Gastroesophageal sphincter (tissue), 4 donors: ENCODE measurements around the gene INSYN1. TPM values are rescaled to one million over a fixed set of nuclear protein-coding genes. Genes with fewer than 3 reads are reported as not detected.

Experiments
- ATAC-seq: fragments of 150-250 bp; one replicate; pipeline ENCODE4 v1.9.1; 2016; ENCODE audit warnings: mild to moderate bottlenecking, moderate library complexity
- H3K27ac ChIP-seq, 4 donors: fragments of 200-600 bp; sonication (generic) in 3 of 4; 1 replicate in 3 of 4; 2 replicates in 1 of 4; pipeline ENCODE4 v1.5.1; 2016 to 2019
- H3K27me3 ChIP-seq: fragments of 200-600 bp; sonication (generic); one replicate; pipeline ENCODE4 v1.5.1; 2019
- H3K36me3 ChIP-seq, 2 donors: fragments of 200-600 bp; sonication (generic); one replicate each; pipeline ENCODE4 v1.5.1; 2019; ENCODE audit warnings: control low read depth in 1 of 2
- H3K4me1 ChIP-seq, 3 donors: fragments of 200-600 bp; sonication (generic); 1 replicate in 2 of 3; 2 replicates in 1 of 3; pipeline ENCODE4 v1.5.1; 2016 to 2019; ENCODE audit warnings: control low read depth in 2 of 3
- H3K4me3 ChIP-seq, 2 donors: fragments of 200-600 bp; sonication (generic); one replicate each; pipeline ENCODE4 v1.5.1; 2019; ENCODE audit warnings: mild to moderate bottlenecking in 1 of 2, moderate library complexity in 1 of 2
- H3K9me3 ChIP-seq, 3 donors: fragments of 200-600 bp; sonication (generic); one replicate each; pipeline ENCODE4 v1.5.1; 2017 to 2019; ENCODE audit warnings: control low read depth in 2 of 3
- CTCF ChIP-seq, 4 experiments: fragments of 200-600 bp in 2 of 4; fragments of 450-650 bp in 2 of 4; sonication (generic) in 1 of 4; IDR thresholded peaks; one replicate each; pipeline ENCODE4 v1.5.1; 2017 to 2019; ENCODE audit warnings: antibody characterized with exemption in 4 of 4, mild to moderate bottlenecking in 2 of 4, moderate library complexity in 2 of 4
- EP300 ChIP-seq: sonication (generic); formaldehyde crosslinking; IDR thresholded peaks from one replicate; pipeline ENCODE4 v1.6.1; 2017; ENCODE audit warnings: antibody characterized with exemption, mild to moderate bottlenecking
- POLR2A ChIP-seq, 2 donors: fragments of 450-650 bp; IDR thresholded peaks; one replicate each; pipeline ENCODE4 v1.6.1; 2017; ENCODE audit warnings: antibody characterized with exemption in 2 of 2, mild to moderate bottlenecking in 2 of 2, moderate library complexity in 1 of 2
- POLR2AphosphoS5 ChIP-seq: sonication (generic); formaldehyde crosslinking; IDR thresholded peaks from one replicate; pipeline ENCODE4 v1.6.1; 2017; ENCODE audit warnings: antibody characterized with exemption
- WGBS, 2 donors: methylation state at CpG; one replicate each; pipeline ENCODE4 v1.1.5; 2018; ENCODE audit warnings: low coverage in 1 of 2; 5-methylcytosine and 5-hydroxymethylcytosine counted together
- total RNA-seq, 4 donors: library from RNA; depleted of rRNA; stranded (reverse); fragments of >200 nt; gene quantifications; one replicate each; pipeline ENCODE4 v1.1.0, GENCODE V29; 2016

INSYN1 gene
- total RNA-seq, 4 donors from 2014 or later = 11.4 to 30.2 (median 16.3) TPM

- H3K9me3 ChIP-seq = no peaks in the 10 kb centered on the region
- no peak for ATAC-seq
- no peaks in the 10 kb centered on the region for H3K36me3 ChIP-seq
- H3K4me3 ChIP-seq = no peak overlapping the region
- WGBS, 2 donors = 62 to 80% methylated on average over 1 to 2 of the region's 3 CpGs
- no peak overlapping the region for H3K27ac ChIP-seq
- no peak for TF ChIP-seq POLR2AphosphoS5
- no peak for TF ChIP-seq EP300
- no peak for TF ChIP-seq CTCF (IDR thresholded peaks at IDR 0.05)
- TF ChIP-seq POLR2A (IDR thresholded peaks at IDR 0.05) = no peak
- peaks cover 0 to 18% (median 0%) of the 10 kb centered on the region in 3 donors for H3K4me1 ChIP-seq
- no peaks in the 10 kb centered on the region for H3K27me3 ChIP-seq
Observed at GRCh38 chr15:73782344-73782959, 29.3 kb upstream of the INSYN1 start.

- no peak for TF ChIP-seq POLR2AphosphoS5
- peak in 2 of 4 experiments; percentile 3 to 38 for TF ChIP-seq CTCF (IDR thresholded peaks at IDR 0.05)
- no peak for ATAC-seq
- H3K27ac ChIP-seq = no peak overlapping the region
- no peak overlapping the region for H3K4me3 ChIP-seq
- H3K4me1 ChIP-seq = peaks cover 0 to 12% (median 0%) of the 10 kb centered on the region in 3 donors
- 72 to 88% methylated on average over 4 to 6 of the region's 8 CpGs for WGBS, 2 donors
- no peaks in the 10 kb centered on the region for H3K27me3 ChIP-seq
- no peaks in the 10 kb centered on the region for H3K9me3 ChIP-seq
- no peaks in the 10 kb centered on the region for H3K36me3 ChIP-seq
Observed at GRCh38 chr15:73781038-73781925, 28.1 kb upstream of the INSYN1 start.

DNA sequence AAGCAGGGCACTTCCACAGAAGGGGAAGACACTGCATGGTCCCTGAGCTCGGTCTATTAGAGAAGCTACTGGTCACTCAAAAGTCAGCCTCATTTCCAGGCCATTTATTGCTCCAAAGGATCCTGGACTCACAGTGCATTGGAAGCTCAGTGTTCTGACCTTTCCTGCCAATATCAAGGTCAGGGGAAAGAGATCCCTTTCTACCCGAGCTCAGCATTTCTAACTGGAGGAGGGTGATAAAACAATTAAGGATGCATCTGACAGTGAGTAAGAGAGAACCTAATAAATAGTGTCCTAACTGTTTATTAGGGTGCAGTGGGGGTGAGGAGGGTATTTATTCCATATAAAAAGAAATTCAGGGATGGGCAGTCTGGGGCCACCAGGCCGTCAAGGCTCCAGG, 26.8 kb upstream of the INSYN1 start:
- ATAC-seq = no peak
- H3K4me1 ChIP-seq = peaks cover 0 to 16% (median 4%) of the 10 kb centered on the region in 3 donors
- H3K27me3 ChIP-seq = no peaks in the 10 kb centered on the region
- H3K36me3 ChIP-seq = no peaks in the 10 kb centered on the region
- no peaks in the 10 kb centered on the region for H3K9me3 ChIP-seq
- no peak overlapping the region for H3K27ac ChIP-seq
- TF ChIP-seq POLR2AphosphoS5 = no peak
- no peak for TF ChIP-seq CTCF (IDR thresholded peaks at IDR 0.05)
- TF ChIP-seq EP300 = no peak
- no peak for TF ChIP-seq POLR2A (IDR thresholded peaks at IDR 0.05)
- H3K4me3 ChIP-seq = no peak overlapping the region
- 78 to 83% methylated on average over 2 of the region's 3 CpGs for WGBS, 2 donors

DNA sequence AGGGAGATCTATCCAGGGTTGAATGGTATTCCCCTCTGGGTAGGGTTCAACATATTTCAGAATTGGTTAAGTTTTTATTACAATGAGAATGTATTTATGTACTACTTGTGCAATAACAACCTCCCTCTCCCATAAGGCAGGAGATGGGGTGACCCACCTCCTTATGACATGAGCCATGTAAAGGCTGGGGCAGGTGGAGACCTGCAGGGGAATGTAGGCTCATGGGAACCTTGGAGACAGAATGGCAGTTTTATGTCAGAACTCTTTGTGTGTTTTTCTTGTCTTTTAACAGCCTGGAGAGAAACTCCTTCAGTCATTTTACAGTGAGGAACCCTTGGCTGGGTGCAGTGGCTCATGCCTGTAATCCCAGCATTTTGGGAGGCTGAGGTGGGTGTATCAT, 24.6 kb upstream of the INSYN1 start:
- H3K4me1 ChIP-seq = peaks cover 0 to 32% (median 7%) of the 10 kb centered on the region in 3 donors
- H3K36me3 ChIP-seq = no peaks in the 10 kb centered on the region
- no peak for TF ChIP-seq POLR2A (IDR thresholded peaks at IDR 0.05)
- TF ChIP-seq CTCF (IDR thresholded peaks at IDR 0.05) = no peak
- TF ChIP-seq EP300 = no peak
- no peak for TF ChIP-seq POLR2AphosphoS5
- H3K4me3 ChIP-seq = no peak overlapping the region
- H3K27me3 ChIP-seq = no peaks in the 10 kb centered on the region
- no peak overlapping the region for H3K27ac ChIP-seq
- ATAC-seq = no peak
- H3K9me3 ChIP-seq = no peaks in the 10 kb centered on the region

DNA sequence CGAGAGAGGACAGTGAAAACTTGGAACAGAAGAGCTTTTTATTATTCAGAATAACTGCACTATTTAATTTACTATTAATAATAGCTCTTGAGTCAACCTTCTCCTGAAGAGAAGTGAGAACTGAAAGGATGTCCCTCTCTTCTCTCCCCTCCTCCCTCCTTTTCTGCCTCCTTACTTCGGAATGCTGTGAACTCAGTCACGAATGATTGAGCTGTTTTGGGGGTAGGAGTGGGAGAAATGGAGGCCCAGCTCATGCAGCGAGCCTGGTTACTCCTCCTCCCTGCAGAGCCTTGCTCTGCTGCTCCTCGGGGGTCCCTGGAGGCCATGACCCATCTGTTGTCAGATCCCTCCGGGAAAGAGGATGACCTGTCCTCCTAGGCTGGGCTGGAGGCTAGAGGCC, 20.3 kb upstream of the INSYN1 start:
- 20 to 62% methylated on average over 2 to 4 of the region's 6 CpGs for WGBS, 2 donors
- no peaks in the 10 kb centered on the region for H3K9me3 ChIP-seq
- no peak overlapping the region for H3K27ac ChIP-seq

More for the DNA sequence above, 20.3 kb upstream of the INSYN1 start:
- no peak for ATAC-seq
- Histone ChIP-seq H3K4me1 (peaks cover 0 to 27% (median 7%) of the 10 kb centered on the region in 3 donors), H3K4me3 (no peak overlapping the region), H3K36me3 (no peaks in the 10 kb centered on the region), H3K27me3 (no peaks in the 10 kb centered on the region)
- TF ChIP-seq EP300 = no peak
- TF ChIP-seq POLR2A (IDR thresholded peaks at IDR 0.05) = no peak
- no peak for TF ChIP-seq POLR2AphosphoS5
- no peak for TF ChIP-seq CTCF (IDR thresholded peaks at IDR 0.05)
